T-helper 22 cell (primary cell): ENCODE measurements around the gene SLC41A3.
A peak's percentile ranks its signal among the peaks of the same experiment; 100 is the strongest.
"Not testable (repeated sequence)": the region's sequence is repeated elsewhere in the genome, so short reads cannot be mapped to it uniquely, and the experiment has no call there.

ENCODE experiments used
- DNase-seq: peaks from one replicate; pipeline ENCODE4 v3.0.0-alpha.2; 2020; ENCODE audit warnings: low read depth

Gene SLC41A3

GRCh38 chr3:126002189-126002588 lies 81.7 kb downstream of the SLC41A3 start:
- no peak for DNase-seq

DNA sequence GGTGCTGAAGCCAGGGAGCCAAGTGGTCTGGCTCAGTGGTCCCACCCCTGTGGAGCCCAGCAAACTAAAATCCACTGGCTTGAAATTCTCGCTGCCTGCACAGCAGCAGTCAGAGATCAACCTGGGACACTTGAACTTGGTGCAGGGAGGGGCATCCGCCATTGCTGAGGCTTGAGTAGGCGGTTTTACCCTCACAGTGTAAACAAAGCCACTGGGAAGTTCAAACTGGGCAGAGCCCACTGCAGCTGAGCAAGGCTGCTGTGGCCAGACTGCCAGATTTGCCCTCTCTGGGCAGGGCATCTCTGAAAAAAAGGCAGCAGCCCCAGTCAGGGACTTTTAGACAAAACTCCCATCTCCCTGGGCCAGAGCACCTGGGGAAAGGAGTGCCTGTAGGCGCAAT lies 87.2 kb downstream of the SLC41A3 start:
- not testable (repeated sequence) for DNase-seq

- DNase-seq: peak; percentile 42
These were observed 93.5 kb downstream of the SLC41A3 start for GRCh38 chr3:125990253-125990970.

DNA sequence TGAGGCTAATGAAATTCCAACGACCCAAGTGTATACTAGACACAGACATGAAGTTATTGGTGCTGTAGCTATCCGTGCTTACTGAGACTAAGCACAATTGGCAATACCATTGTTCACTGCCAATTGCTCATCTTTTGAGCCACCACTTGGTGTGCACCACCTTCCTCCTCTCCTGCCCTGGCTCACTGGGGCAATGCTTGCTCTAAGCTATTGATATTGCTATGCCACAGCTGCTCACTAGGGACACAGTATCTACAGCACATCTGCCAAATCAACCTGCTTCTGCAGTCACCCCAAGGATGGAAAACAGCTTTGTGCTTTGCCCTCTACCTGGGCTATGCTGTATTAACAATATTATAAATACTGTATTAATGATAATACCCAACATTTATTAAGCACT lies 99.0 kb downstream of the SLC41A3 start:
- DNase-seq: not testable (repeated sequence)

- not testable (repeated sequence) for DNase-seq
These were observed 106.8 kb downstream of the SLC41A3 start for GRCh38 chr3:125977104-125977503.

- DNase-seq: not testable (repeated sequence)
These were observed 107.9 kb downstream of the SLC41A3 start for GRCh38 chr3:125976003-125976390.

GRCh38 chr3:125975245-125976002 lies 108.5 kb downstream of the SLC41A3 start:
- DNase-seq: not testable (repeated sequence)

DNA sequence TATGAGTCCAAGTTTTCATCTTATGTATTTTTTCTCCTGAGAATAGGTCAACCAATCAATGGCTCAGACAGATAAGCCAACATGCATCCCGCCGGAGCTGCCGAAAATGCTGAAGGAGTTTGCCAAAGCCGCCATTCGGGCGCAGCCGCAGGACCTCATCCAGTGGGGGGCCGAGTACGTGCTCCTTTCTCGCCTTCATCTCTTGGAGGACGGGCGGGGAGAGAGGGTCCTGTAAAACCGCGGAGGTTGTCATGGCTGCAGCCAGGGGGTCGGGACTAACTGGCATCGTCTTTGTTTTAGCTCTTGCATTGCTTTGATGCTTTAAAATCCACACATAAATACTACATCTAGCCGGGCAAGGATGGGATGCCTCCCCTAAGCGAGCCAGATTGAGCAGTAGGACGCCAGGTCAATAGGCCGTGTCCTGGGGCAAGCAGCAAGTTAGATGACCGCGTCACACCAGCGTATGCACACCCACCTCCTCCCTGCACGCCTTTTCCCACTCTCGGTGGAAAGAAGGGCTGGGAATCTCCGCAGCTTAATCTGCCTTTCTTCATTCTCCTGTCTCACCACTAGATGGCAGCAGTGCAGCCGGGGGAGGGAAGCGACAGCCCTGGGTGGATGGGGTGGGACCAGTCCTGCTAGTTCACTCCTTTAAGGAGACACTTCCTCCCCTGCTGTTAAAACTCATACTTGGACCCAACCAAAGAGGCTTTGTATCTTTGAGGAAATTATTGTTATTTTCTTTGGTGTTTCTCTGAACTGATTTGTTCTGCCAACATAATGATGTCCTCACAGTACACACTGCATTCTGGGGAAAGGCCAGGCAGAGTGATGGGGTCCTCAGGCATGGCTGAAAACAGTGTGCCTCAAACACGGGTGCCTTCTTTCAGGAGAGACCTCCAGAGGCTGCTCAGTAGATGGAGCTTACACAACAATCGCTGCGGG lies 111.7 kb downstream of the SLC41A3 start:
- not testable (repeated sequence) for DNase-seq

- not testable (repeated sequence) for DNase-seq
These were observed 115.0 kb downstream of the SLC41A3 start, which contains the start of gene ROPN1B for GRCh38 chr3:125968701-125969592. ROPN1B (plus strand) TSS chr3:125969178; CDS start chr3:125972055, 2,877 bp downstream.

DNA sequence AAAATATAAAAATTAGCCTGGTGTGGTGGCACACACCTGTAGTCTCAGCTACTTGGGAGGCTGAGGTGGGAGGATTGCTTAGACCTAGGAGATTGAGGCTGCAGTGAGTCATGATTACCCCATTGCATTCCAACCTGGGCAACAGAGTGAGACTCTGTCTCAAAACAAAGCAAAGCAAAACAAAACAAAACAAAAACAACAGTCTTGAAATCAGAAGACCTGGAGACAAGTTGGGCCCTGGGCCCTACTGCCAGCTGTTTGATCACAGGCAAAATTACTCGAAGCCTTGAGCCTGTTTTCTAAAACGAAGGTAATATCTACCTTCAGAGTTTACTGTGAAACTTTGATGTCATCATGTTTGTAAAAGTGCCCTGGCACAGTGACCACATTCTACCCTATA lies 115.8 kb downstream of the SLC41A3 start:
- not testable (repeated sequence) for DNase-seq

DNA sequence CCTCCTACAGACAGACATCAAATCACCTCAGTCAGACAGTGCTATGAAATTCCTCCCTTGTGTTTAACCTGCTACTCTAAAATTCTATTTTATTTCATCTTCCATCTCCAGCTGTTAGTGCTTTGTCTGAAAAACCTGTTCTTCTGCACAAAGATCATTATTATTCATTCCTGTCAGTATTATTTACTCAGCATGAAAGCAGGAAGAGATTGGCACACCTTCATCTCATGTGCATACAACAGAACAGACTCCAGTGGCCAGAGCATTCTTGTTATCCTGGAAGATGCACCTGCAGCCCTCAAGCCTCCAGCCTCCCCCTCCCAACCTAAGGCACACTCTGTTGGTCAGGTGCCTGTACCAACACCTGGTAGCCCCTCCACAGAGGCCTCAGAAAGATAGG lies 116.8 kb downstream of the SLC41A3 start:
- DNase-seq: no peak

GRCh38 chr3:125965505-125965904 lies 118.4 kb downstream of the SLC41A3 start:
- no peak for DNase-seq

- DNase-seq: not testable (repeated sequence)
These were observed 120.1 kb downstream of the SLC41A3 start for GRCh38 chr3:125963834-125964233.

GRCh38 chr3:125961289-125961589 lies 122.7 kb downstream of the SLC41A3 start:
- DNase-seq: no peak

GRCh38 chr3:125960456-125961288 lies 123.3 kb downstream of the SLC41A3 start:
- no peak for DNase-seq

DNA sequence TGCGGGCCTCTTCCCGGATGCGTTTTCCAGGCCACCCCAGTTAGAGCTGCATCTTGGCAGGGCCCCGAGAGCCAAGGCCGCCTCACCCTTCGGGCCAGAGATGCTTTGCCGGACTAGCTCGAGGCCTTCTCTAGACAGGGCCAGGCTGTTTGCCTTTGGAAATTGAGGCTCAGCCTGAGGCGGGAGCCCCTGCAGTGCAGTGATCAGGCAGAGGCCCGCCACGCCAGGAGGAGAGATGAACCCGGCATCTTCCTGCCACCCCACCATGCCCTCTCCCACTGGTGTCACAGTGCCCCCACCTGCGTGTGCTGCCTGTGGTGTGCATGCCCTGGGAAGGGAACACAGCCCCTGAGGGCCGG lies 123.9 kb downstream of the SLC41A3 start:
- DNase-seq: no peak

DNA sequence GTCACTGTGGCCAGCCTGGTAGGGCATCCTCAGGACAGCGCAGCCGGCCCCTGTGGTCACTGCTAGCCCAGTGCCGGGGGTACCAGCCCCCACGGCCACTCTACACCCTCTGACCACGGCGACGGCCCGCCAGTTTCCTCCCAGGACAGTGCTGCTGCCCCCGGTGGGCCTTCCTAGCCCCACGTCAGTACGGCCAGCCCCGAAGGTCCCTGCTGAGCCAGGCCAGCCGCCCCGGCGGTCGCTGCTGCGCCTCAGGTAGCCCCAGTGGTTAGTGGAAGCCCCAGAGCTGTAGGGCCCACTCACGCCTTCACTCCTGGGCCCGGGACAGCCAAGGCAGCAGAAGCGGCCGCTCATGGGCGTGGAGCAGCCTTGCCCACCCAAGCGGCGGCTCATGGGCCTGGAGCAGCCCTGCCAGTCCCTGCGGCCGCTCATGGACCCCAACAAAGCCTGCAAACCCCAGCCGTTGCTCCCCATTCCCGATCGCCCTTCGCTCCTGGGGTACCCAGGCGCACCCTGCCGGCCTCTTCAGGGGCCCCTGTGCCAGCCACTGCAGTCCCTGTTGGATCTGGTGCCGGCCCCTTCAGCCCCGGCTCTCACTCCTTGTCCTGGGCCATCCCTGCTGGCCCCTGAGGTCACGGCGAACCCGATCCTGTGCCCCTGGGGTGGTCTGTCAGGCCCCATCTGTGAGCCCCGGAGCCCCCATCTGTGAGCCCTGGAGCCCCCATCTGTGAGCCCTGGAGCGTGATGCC lies 124.4 kb downstream of the SLC41A3 start:
- DNase-seq: no peak

GRCh38 chr3:125958511-125959316 lies 125.2 kb downstream of the SLC41A3 start:
- no peak for DNase-seq
